HEK293T (cell line): ENCODE results near the gene PNMA5.

Source experiments
- CTCF ChIA-PET: fragments of 350-600 bp; formaldehyde crosslinking; extraction: SDS; loops from one replicate; lab custom pipeline; 2021; ENCODE audit warnings: antibody characterized with exemption, inconsistent platforms; lab: Yijun Ruan, JAX
- POLR2A ChIA-PET: fragments of 350-600 bp; formaldehyde crosslinking; extraction: SDS; loops from one replicate; lab custom pipeline; 2020; ENCODE audit warnings: antibody characterized with exemption, inconsistent platforms; lab: Yijun Ruan, JAX
- DNase-seq: peaks from one replicate; pipeline ENCODE4 v3.0.0; 2012; ENCODE audit warnings: mixed read lengths; ENCODE audit errors: extremely low spot score
- ARNT ChIP-seq: fragments of 450-650 bp; IDR thresholded peaks from 2 replicates; pipeline ENCODE4 v1.6.1; 2017; ENCODE audit warnings: mild to moderate bottlenecking
- BHLHE40 ChIP-seq: fragments of 450-650 bp; IDR thresholded peaks from 2 replicates; pipeline ENCODE4 v1.6.1; 2016; ENCODE audit warnings: mild to moderate bottlenecking, moderate library complexity, borderline replicate concordance
- CTBP1 ChIP-seq: fragments of 450-650 bp; IDR thresholded peaks from 2 replicates; pipeline ENCODE4 v1.6.1; 2016; ENCODE audit warnings: borderline replicate concordance
- ELF4 ChIP-seq: fragments of 450-650 bp; IDR thresholded peaks from 2 replicates; pipeline ENCODE4 v1.6.1; 2017; ENCODE audit warnings: antibody characterized with exemption
- FOXA1 ChIP-seq: fragments of 450-650 bp; IDR thresholded peaks from 2 replicates; pipeline ENCODE4 v1.6.1; 2016; ENCODE audit warnings: mild to moderate bottlenecking
- FOXK2 ChIP-seq: fragments of 450-650 bp; IDR thresholded peaks from 2 replicates; pipeline ENCODE4 v1.6.1; 2016; ENCODE audit warnings: mild to moderate bottlenecking
- FOXM1 ChIP-seq: fragments of 450-650 bp; IDR thresholded peaks from 2 replicates; pipeline ENCODE4 v1.6.1; 2017; ENCODE audit warnings: mild to moderate bottlenecking, borderline replicate concordance
- HDGF ChIP-seq: fragments of 450-650 bp; IDR thresholded peaks from 2 replicates; pipeline ENCODE4 v1.6.1; 2017; ENCODE audit warnings: antibody characterized with exemption, borderline replicate concordance
- L3MBTL2 ChIP-seq: fragments of 450-650 bp; conservative IDR thresholded peaks from 2 replicates; pipeline ENCODE4 v1.6.1; 2016; ENCODE audit warnings: mild to moderate bottlenecking
- LEF1 ChIP-seq: fragments of 450-650 bp; IDR thresholded peaks from 2 replicates; pipeline ENCODE4 v1.6.1; 2017; ENCODE audit warnings: mild to moderate bottlenecking, borderline replicate concordance
- NFRKB ChIP-seq: fragments of 450-650 bp; IDR thresholded peaks from 2 replicates; pipeline ENCODE4 v1.6.1; 2016; ENCODE audit warnings: mild to moderate bottlenecking, moderate library complexity
- PKNOX1 ChIP-seq: fragments of 450-650 bp; IDR thresholded peaks from 2 replicates; pipeline ENCODE4 v1.6.1; 2016
- SP1 ChIP-seq: fragments of 450-650 bp; IDR thresholded peaks from 2 replicates; pipeline ENCODE4 v1.6.1; 2017
- SUZ12 ChIP-seq: fragments of 450-650 bp; IDR thresholded peaks from 2 replicates; pipeline ENCODE4 v1.6.1; 2016; ENCODE audit warnings: mild to moderate bottlenecking
- TARDBP ChIP-seq: fragments of 450-650 bp; IDR thresholded peaks from 2 replicates; pipeline ENCODE4 v1.6.1; 2016
- ZNF384 ChIP-seq: fragments of 450-650 bp; IDR thresholded peaks from 2 replicates; pipeline ENCODE4 v1.6.1; 2016

PNMA5 gene

GRCh38 chrX:152958524-152959465 is 35.1 kb downstream of the PNMA5 start:
- DNase-seq, result peak; percentile 93
- TF ChIP-seq FOXA1 (no peak), ELF4 (no peak), SUZ12 (no peak), FOXM1 (0 out of 2 replicates have a peak, but pooled peaks have one; percentile 5), PKNOX1 (no peak), L3MBTL2 (peak; percentile 72), ZNF384 (no peak), TARDBP (no peak), FOXK2 (peak; percentile 95)
- ChIA-PET POLR2A (no interaction called here), CTCF (no interaction called here)

- TF ChIP-seq ELF4 (no peak), FOXA1 (no peak), LEF1 (no peak), NFRKB (no peak), BHLHE40 (no peak), PKNOX1 (no peak), HDGF (no peak)
- no peak for DNase-seq
- ChIA-PET CTCF (no interaction called here), POLR2A (no interaction called here)
These were observed 35.9 kb downstream of the PNMA5 start for GRCh38 chrX:152958047-152958446.

- TF ChIP-seq ELF4, result no peak
- no peak for TF ChIP-seq FOXM1
- no peak for TF ChIP-seq SUZ12
- no peak for TF ChIP-seq HDGF
- no peak for TF ChIP-seq L3MBTL2
- TF ChIP-seq FOXK2, result no peak
- ChIA-PET POLR2A (no interaction called here), CTCF (no interaction called here)
- DNase-seq, result no peak
These were observed 43.1 kb downstream of the PNMA5 start for GRCh38 chrX:152950786-152951185.

GRCh38 chrX:152949114-152949513 is 44.8 kb downstream of the PNMA5 start:
- ChIA-PET POLR2A (no interaction called here), CTCF (no interaction called here)
- DNase-seq, result no peak
- TF ChIP-seq SP1 (no peak), FOXK2 (no peak), L3MBTL2 (no peak), HDGF (no peak), TARDBP (no peak)

- POLR2A ChIA-PET, result no interaction called here
- DNase-seq, result no peak
- TF ChIP-seq TARDBP, result no peak
- no peak for TF ChIP-seq ZNF384
- no peak for TF ChIP-seq CTBP1
- TF ChIP-seq LEF1, result no peak
- TF ChIP-seq SP1, result no peak
- no peak for TF ChIP-seq NFRKB
- no peak for TF ChIP-seq FOXA1
- TF ChIP-seq HDGF, result no peak
- no peak for TF ChIP-seq FOXM1
- no peak for TF ChIP-seq FOXK2
- CTCF ChIA-PET, result no interaction called here
These were observed 47.2 kb downstream of the PNMA5 start for GRCh38 chrX:152946681-152947080.

- ChIA-PET POLR2A (no interaction called here), CTCF (no interaction called here)
- no peak for DNase-seq
- TF ChIP-seq L3MBTL2 (no peak), ARNT (no peak), ZNF384 (no peak), FOXM1 (no peak), SP1 (no peak), LEF1 (no peak)
These were observed 48.6 kb downstream of the PNMA5 start for GRCh38 chrX:152945021-152945979.

- CTCF ChIA-PET, result no interaction called here
- POLR2A ChIA-PET, result no interaction called here
- no peak for DNase-seq
- TF ChIP-seq CTBP1, result no peak
- TF ChIP-seq ELF4, result no peak
- no peak for TF ChIP-seq FOXM1
- no peak for TF ChIP-seq SP1
- no peak for TF ChIP-seq FOXK2
- no peak for TF ChIP-seq LEF1
- no peak for TF ChIP-seq SUZ12
- TF ChIP-seq HDGF, result no peak
- no peak for TF ChIP-seq NFRKB
- no peak for TF ChIP-seq ZNF384
- no peak for TF ChIP-seq L3MBTL2
- TF ChIP-seq BHLHE40, result no peak
These were observed 50.1 kb downstream of the PNMA5 start for GRCh38 chrX:152943826-152944225.
